ENCODE data around the gene DOK6. TPM values are rescaled to one million over a fixed set of nuclear protein-coding genes. Genes with fewer than 3 reads are reported as not detected.

DOK6 gene
- total RNA-seq, 1 experiment from 2014 or later = 11.2 TPM

GRCh38 chr18:69720422-69720821, 319.7 kb downstream of the DOK6 start:
- Histone ChIP-seq H3K4me3 (no peak overlapping the region), H3K27me3 (no peaks in the 10 kb centered on the region), H3K36me3 (peaks cover 20% of the 10 kb centered on the region), H3K9me3 (peaks cover 25% of the 10 kb centered on the region)
- DNase-seq = no peak

- Histone ChIP-seq H3K27me3 (no peaks in the 10 kb centered on the region), H3K36me3 (peaks cover 20% of the 10 kb centered on the region), H3K9me3 (peaks cover 17% of the 10 kb centered on the region), H3K4me3 (no peak overlapping the region)
- DNase-seq = no peak
Measured at GRCh38 chr18:69723434-69723833, 322.7 kb downstream of the DOK6 start.

GRCh38 chr18:69725009-69725408, 324.3 kb downstream of the DOK6 start:
- Histone ChIP-seq H3K9me3 (peaks cover 7% of the 10 kb centered on the region), H3K27me3 (no peaks in the 10 kb centered on the region), H3K4me3 (peak overlapping the region; percentile 5; the same call in 1 of the 2 replicates), H3K36me3 (peaks cover 11% of the 10 kb centered on the region; the same call in 1 of the 2 replicates)
- peak; percentile 94 for DNase-seq

- 0 out of 2 replicates have a peak, but pooled peaks cover 2% of the 10 kb centered on the region for H3K9me3 ChIP-seq
- peaks cover 5% of the 10 kb centered on the region; the same call in 1 of the 2 replicates for H3K36me3 ChIP-seq
- peak; percentile 44 for DNase-seq
- H3K4me3 ChIP-seq = no peak overlapping the region
- H3K27me3 ChIP-seq = no peaks in the 10 kb centered on the region
Measured at GRCh38 chr18:69725855-69726508, 325.3 kb downstream of the DOK6 start.

- no peak for DNase-seq
- H3K4me3 ChIP-seq = no peak overlapping the region
- H3K36me3 ChIP-seq = no peaks in the 10 kb centered on the region
- no peaks in the 10 kb centered on the region for H3K27me3 ChIP-seq
- 0 out of 2 replicates have a peak, but pooled peaks cover 2% of the 10 kb centered on the region for H3K9me3 ChIP-seq
Measured at GRCh38 chr18:69727912-69728572, 327.4 kb downstream of the DOK6 start.

GRCh38 chr18:69730664-69731063, 330.0 kb downstream of the DOK6 start:
- Histone ChIP-seq H3K9me3 (0 out of 2 replicates have a peak, but pooled peaks cover 2% of the 10 kb centered on the region), H3K27me3 (no peaks in the 10 kb centered on the region), H3K4me3 (no peak overlapping the region), H3K36me3 (no peaks in the 10 kb centered on the region)
- no peak for DNase-seq

GRCh38 chr18:69734536-69734935, 333.8 kb downstream of the DOK6 start:
- Histone ChIP-seq H3K36me3 (no peaks in the 10 kb centered on the region), H3K27me3 (no peaks in the 10 kb centered on the region), H3K4me3 (no peak overlapping the region), H3K9me3 (0 out of 2 replicates have a peak, but pooled peaks cover 2% of the 10 kb centered on the region)
- DNase-seq = no peak

GRCh38 chr18:69736730-69737129, 336.0 kb downstream of the DOK6 start:
- no peak overlapping the region for H3K4me3 ChIP-seq
- no peaks in the 10 kb centered on the region for H3K9me3 ChIP-seq
- DNase-seq = no peak
- no peaks in the 10 kb centered on the region for H3K36me3 ChIP-seq
- no peaks in the 10 kb centered on the region for H3K27me3 ChIP-seq

- H3K36me3 ChIP-seq = no peaks in the 10 kb centered on the region
- H3K27me3 ChIP-seq = no peaks in the 10 kb centered on the region
- no peak for DNase-seq
- H3K4me3 ChIP-seq = no peak overlapping the region
- H3K9me3 ChIP-seq = no peaks in the 10 kb centered on the region
Measured at GRCh38 chr18:69737851-69738250, 337.2 kb downstream of the DOK6 start.

- Histone ChIP-seq H3K9me3 (no peaks in the 10 kb centered on the region), H3K27me3 (no peaks in the 10 kb centered on the region), H3K4me3 (no peak overlapping the region), H3K36me3 (no peaks in the 10 kb centered on the region)
- no peak for DNase-seq
Measured at GRCh38 chr18:69747388-69747787, 346.7 kb downstream of the DOK6 start.

GRCh38 chr18:69752737-69753380, 352.2 kb downstream of the DOK6 start:
- Histone ChIP-seq H3K4me3 (no peak overlapping the region), H3K36me3 (no peaks in the 10 kb centered on the region), H3K9me3 (no peaks in the 10 kb centered on the region), H3K27me3 (no peaks in the 10 kb centered on the region)
- DNase-seq = no peak

- DNase-seq = no peak
- Histone ChIP-seq H3K27me3 (no peaks in the 10 kb centered on the region), H3K9me3 (no peaks in the 10 kb centered on the region), H3K4me3 (no peak overlapping the region), H3K36me3 (no peaks in the 10 kb centered on the region)
Measured at GRCh38 chr18:69754108-69754507, 353.4 kb downstream of the DOK6 start.

GRCh38 chr18:69755041-69755440, 354.4 kb downstream of the DOK6 start:
- Histone ChIP-seq H3K4me3 (no peak overlapping the region), H3K27me3 (no peaks in the 10 kb centered on the region), H3K36me3 (no peaks in the 10 kb centered on the region; the same call in 1 of the 2 replicates), H3K9me3 (no peaks in the 10 kb centered on the region)
- no peak for DNase-seq

GRCh38 chr18:69755856-69756496, 355.3 kb downstream of the DOK6 start:
- no peaks in the 10 kb centered on the region for H3K27me3 ChIP-seq
- no peak overlapping the region for H3K4me3 ChIP-seq
- no peak for DNase-seq
- H3K36me3 ChIP-seq = no peaks in the 10 kb centered on the region; the same call in 1 of the 2 replicates
- H3K9me3 ChIP-seq = no peaks in the 10 kb centered on the region

GRCh38 chr18:69757733-69758132, 357.0 kb downstream of the DOK6 start:
- H3K27me3 ChIP-seq = no peaks in the 10 kb centered on the region
- H3K36me3 ChIP-seq = no peaks in the 10 kb centered on the region; the same call in 1 of the 2 replicates
- H3K4me3 ChIP-seq = no peak overlapping the region
- H3K9me3 ChIP-seq = no peaks in the 10 kb centered on the region
- DNase-seq = peak; percentile 5

GRCh38 chr18:69758458-69758857, 357.8 kb downstream of the DOK6 start:
- Histone ChIP-seq H3K9me3 (no peaks in the 10 kb centered on the region), H3K27me3 (no peaks in the 10 kb centered on the region), H3K36me3 (no peaks in the 10 kb centered on the region; the same call in 1 of the 2 replicates), H3K4me3 (no peak overlapping the region; the same call in 1 of the 2 replicates)
- DNase-seq = no peak

GRCh38 chr18:69759046-69759445, 358.4 kb downstream of the DOK6 start:
- Histone ChIP-seq H3K36me3 (no peaks in the 10 kb centered on the region; the same call in 1 of the 2 replicates), H3K4me3 (no peak overlapping the region; the same call in 1 of the 2 replicates), H3K27me3 (no peaks in the 10 kb centered on the region), H3K9me3 (no peaks in the 10 kb centered on the region)
- DNase-seq = peak; percentile 4
